ENCODE measurements around the gene SYCP3.

GRCh38 chr12:101767537-101767936 lies 28.3 kb upstream of the SYCP3 start:
- no peak for TF ChIP-seq HMGXB4 (CRISPR knock-in tag; IDR thresholded peaks at IDR 0.05; ENCODE audit: borderline replicate concordance in 1 of 2, low read depth in 1 of 2)
- no peak for TF ChIP-seq MAFK (conservative IDR thresholded peaks at IDR 0.05 in 1 of 2, IDR thresholded peaks at IDR 0.05 in 1 of 2; ENCODE audit: low read length in 2 of 2)
- TF ChIP-seq CAMTA2 (CRISPR knock-in tag; IDR thresholded peaks at IDR 0.05; ENCODE audit: borderline replicate concordance) = no peak
- TF ChIP-seq, protein P1, sequence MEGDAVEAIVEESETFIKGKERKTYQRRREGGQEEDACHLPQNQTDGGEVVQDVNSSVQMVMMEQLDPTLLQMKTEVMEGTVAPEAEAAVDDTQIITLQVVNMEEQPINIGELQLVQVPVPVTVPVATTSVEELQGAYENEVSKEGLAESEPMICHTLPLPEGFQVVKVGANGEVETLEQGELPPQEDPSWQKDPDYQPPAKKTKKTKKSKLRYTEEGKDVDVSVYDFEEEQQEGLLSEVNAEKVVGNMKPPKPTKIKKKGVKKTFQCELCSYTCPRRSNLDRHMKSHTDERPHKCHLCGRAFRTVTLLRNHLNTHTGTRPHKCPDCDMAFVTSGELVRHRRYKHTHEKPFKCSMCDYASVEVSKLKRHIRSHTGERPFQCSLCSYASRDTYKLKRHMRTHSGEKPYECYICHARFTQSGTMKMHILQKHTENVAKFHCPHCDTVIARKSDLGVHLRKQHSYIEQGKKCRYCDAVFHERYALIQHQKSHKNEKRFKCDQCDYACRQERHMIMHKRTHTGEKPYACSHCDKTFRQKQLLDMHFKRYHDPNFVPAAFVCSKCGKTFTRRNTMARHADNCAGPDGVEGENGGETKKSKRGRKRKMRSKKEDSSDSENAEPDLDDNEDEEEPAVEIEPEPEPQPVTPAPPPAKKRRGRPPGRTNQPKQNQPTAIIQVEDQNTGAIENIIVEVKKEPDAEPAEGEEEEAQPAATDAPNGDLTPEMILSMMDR (CRISPR knock-in tag; IDR thresholded peaks at IDR 0.05) = no peak
- no peak for TF ChIP-seq CEBPB (IDR thresholded peaks at IDR 0.05; ENCODE audit: borderline replicate concordance, low read depth, low read length)
- TF ChIP-seq MBD4 (IDR thresholded peaks at IDR 0.05; ENCODE audit: borderline replicate concordance, low read length) = no peak
- no peak for TF ChIP-seq TARDBP (CRISPR knock-in tag; IDR thresholded peaks at IDR 0.05)
- TF ChIP-seq FOSL1 (CRISPR knock-in tag; IDR thresholded peaks at IDR 0.05; ENCODE audit: borderline replicate concordance) = no peak
- no peak for TF ChIP-seq ZNF563 (CRISPR knock-in tag; IDR thresholded peaks at IDR 0.05)
- no peak for TF ChIP-seq CREB1 (IDR thresholded peaks at IDR 0.05)
- TF ChIP-seq CREB1 (CRISPR knock-in tag; IDR thresholded peaks at IDR 0.05) = no peak
- TF ChIP-seq ZNF552 (CRISPR knock-in tag; IDR thresholded peaks at IDR 0.05; ENCODE audit: borderline replicate concordance) = no peak
- no peak for TF ChIP-seq ELF3 (CRISPR knock-in tag; IDR thresholded peaks at IDR 0.05)
